Measurements from ENCODE around the gene ATG9B.

DNA sequence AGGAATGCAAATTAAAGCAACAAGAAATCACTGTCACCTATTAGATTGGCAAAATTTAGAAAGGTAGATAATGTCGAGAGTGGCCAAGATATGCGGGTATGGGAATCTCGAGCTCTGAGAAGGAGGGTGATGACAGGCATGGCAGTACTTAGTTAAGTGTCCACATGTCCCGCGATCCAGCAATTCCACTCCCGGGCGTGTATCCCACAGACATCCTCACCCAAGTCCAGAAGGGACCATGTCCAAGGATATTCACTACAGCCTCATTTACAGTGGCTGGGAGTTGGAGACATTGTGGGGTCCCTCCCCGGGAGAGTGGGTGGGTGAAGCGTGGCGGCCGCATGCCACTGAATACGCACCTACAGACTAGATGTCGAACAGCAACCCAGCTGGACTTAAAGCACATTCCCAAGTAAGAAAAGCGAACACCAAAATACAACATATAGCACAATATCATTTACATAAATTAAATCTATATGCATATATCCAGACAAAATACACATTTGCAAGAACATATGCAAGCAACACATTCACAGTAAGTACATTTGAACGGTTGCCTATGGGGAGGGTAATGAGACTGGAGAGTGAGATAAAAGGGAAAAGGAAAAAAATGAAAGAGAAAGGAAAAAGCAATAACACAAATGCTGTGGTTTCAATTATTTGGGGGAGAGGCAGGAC lies 56.1 kb downstream of the ATG9B start:
- TF ChIP-seq CTCF (conservative IDR thresholded peaks at IDR 0.05) (no peak), EZH2 (IDR thresholded peaks at IDR 0.05; ENCODE audit: low read depth) (no peak)
